HepG2 (cell line): ENCODE results near the gene HEBP1. TPM values are rescaled to one million over a fixed set of nuclear protein-coding genes. Genes with fewer than 3 reads are reported as not detected.

Source experiments
- HDAC2 ChIP-seq: sonication (generic); formaldehyde crosslinking; IDR thresholded peaks from 2 replicates; pipeline ENCODE4 v1.4.0; 2020; ENCODE audit warnings: missing genetic modification reagents
- NFKB2 ChIP-seq: sonication (generic); formaldehyde crosslinking; IDR thresholded peaks from 2 replicates; pipeline ENCODE4 v1.4.0; 2020; ENCODE audit warnings: missing genetic modification reagents, borderline replicate concordance
- NR2C2 ChIP-seq: sonication (generic); formaldehyde crosslinking; IDR thresholded peaks from 2 replicates; pipeline ENCODE4 v1.4.0; 2020; ENCODE audit warnings: missing genetic modification reagents, mild to moderate bottlenecking, moderate library complexity, borderline replicate concordance
- SIX1 ChIP-seq: sonication (generic); formaldehyde crosslinking; IDR thresholded peaks from 2 replicates; pipeline ENCODE4 v1.4.0; 2020; ENCODE audit warnings: missing genetic modification reagents, borderline replicate concordance
- SKI ChIP-seq: fragments of 450-650 bp; IDR thresholded peaks from one replicate; pipeline ENCODE4 v1.6.1; 2018; ENCODE audit warnings: mild to moderate bottlenecking; ENCODE audit not compliant: partially characterized antibody
- THAP9 ChIP-seq: sonication (generic); formaldehyde crosslinking; IDR thresholded peaks from 2 replicates; pipeline ENCODE4; 2020; ENCODE audit warnings: missing genetic modification reagents, mild to moderate bottlenecking, borderline replicate concordance
- UBTF ChIP-seq: sonication (generic); formaldehyde crosslinking; IDR thresholded peaks from 2 replicates; pipeline ENCODE4 v1.4.0; 2020; ENCODE audit warnings: mild to moderate bottlenecking, missing genetic modification reagents
- ZBTB3 ChIP-seq: sonication (generic); formaldehyde crosslinking; IDR thresholded peaks from 2 replicates; pipeline ENCODE4 v1.4.0; 2020; ENCODE audit warnings: low read depth, mild to moderate bottlenecking, moderate library complexity, missing genetic modification reagents, borderline replicate concordance
- ZNF556 ChIP-seq: sonication (generic); formaldehyde crosslinking; IDR thresholded peaks from 2 replicates; pipeline ENCODE4 v1.4.0; 2020; ENCODE audit warnings: mild to moderate bottlenecking, missing genetic modification reagents, borderline replicate concordance
- ZNF740 ChIP-seq: sonication (generic); formaldehyde crosslinking; IDR thresholded peaks from 2 replicates; pipeline ENCODE4 v1.4.0; 2020; ENCODE audit warnings: missing genetic modification reagents
- polyA plus RNA-seq, 8 experiments: library from polyadenylated mRNA; depleted of rRNA in 3 of 8; stranded (reverse) in 7 of 8; unstranded in 1 of 8; fragments of >200 nt; fragmentation: Illumina TruSeq in 4 of 8; extraction: Trizol in 4 of 8; gene quantifications; 2 replicates each; pipeline versions ENCODE4 v1.2.1 to v1.2.3, GENCODE V29; 2011 to 2016; ENCODE audit warnings: low read depth in 4 of 8, missing spikeins in 1 of 8, mixed read lengths in 1 of 8; ENCODE audit not compliant: insufficient read depth in 1 of 8
- total RNA-seq, 5 experiments: library from RNA; depleted of rRNA; stranded (reverse); fragments of >200 nt; fragmentation: Illumina TruSeq; extraction: Trizol; gene quantifications; 2 replicates each; pipeline ENCODE4 v1.2.3, GENCODE V29; 2016; ENCODE audit warnings: low read depth in 1 of 5

HEBP1 gene
- total and polyA plus RNA-seq, 2 of the 13 experiments (the other 11 are each of a cell fraction or from before 2014, with no cell fraction given): 7.8 to 9.4 TPM

GRCh38 chr12:12999959-13000615 lies at the start of gene HEBP1 (continued):
- TF ChIP-seq THAP9 (CRISPR knock-in tag) (no peak; the same call in 1 of the 2 replicates), SKI (peak; percentile 41), HDAC2 (CRISPR knock-in tag) (0 out of 2 replicates have a peak, but pooled peaks have one; percentile 9), ZBTB3 (CRISPR knock-in tag) (0 out of 2 replicates have a peak, but pooled peaks have one; percentile 37), SIX1 (CRISPR knock-in tag) (no peak), NFKB2 (CRISPR knock-in tag) (0 out of 2 replicates have a peak, but pooled peaks have one; percentile 37), ZNF556 (CRISPR knock-in tag) (peak; percentile 42; the same call in 1 of the 2 replicates), UBTF (CRISPR knock-in tag) (peak; percentile 59), NR2C2 (peak; percentile 31; the same call in 1 of the 2 replicates), ZNF740 (CRISPR knock-in tag) (0 out of 2 replicates have a peak, but pooled peaks have one; percentile 34)
